Measurements from ENCODE around the gene BANF2. TPM values are rescaled to one million over a fixed set of nuclear protein-coding genes. Genes with fewer than 3 reads are reported as not detected.

Gene BANF2
- total RNA-seq, 1 experiment from 2014 or later, result not detected

GRCh38 chr20:17712201-17712600, 12.4 kb downstream of the BANF2 start:
- no peak for TF ChIP-seq CTCF (conservative IDR thresholded peaks at IDR 0.05)
- peaks cover 21% of the 10 kb centered on the region in 2 experiments for H3K4me1 Mint-ChIP-seq
- Histone ChIP-seq H4K8ac (replicated peaks; ENCODE audit: insufficient read length, low read depth, low read length) (no peak overlapping the region), H2BK5ac (ENCODE audit: insufficient read length, low read length) (no peak overlapping the region), H2BK12ac (ENCODE audit: insufficient read length, low read depth, low read length) (no peak overlapping the region), H3T11ph (ENCODE audit: low read length) (no peak overlapping the region), H3K18ac (ENCODE audit: insufficient read length, low read depth, low read length) (no peak overlapping the region), H3K56ac (ENCODE audit: insufficient read length, low read depth, low read length) (no peak overlapping the region), H2AFZ (ENCODE audit: low read length) (no peak overlapping the region), H3K9me3 (ENCODE audit: control insufficient read depth, low read depth, low read length) (no peaks in the 10 kb centered on the region), H4K20me1 (ENCODE audit: control insufficient read depth, insufficient read depth, insufficient read length) (no peaks in the 10 kb centered on the region), H4K91ac (ENCODE audit: insufficient read length, low read depth, low read length) (no peak overlapping the region), H2BK20ac (ENCODE audit: low read depth, low read length, poor library complexity, severe bottlenecking) (no peak overlapping the region), H3K4ac (ENCODE audit: low read depth, low read length) (no peak overlapping the region), H4K5ac (ENCODE audit: insufficient read length, low read depth, low read length) (no peak overlapping the region), H2BK120ac (ENCODE audit: low read depth, low read length, poor library complexity, severe bottlenecking) (no peak overlapping the region), H3K9ac (ENCODE audit: extremely low read depth, insufficient read length, low read length) (no peak overlapping the region), H3K79me2 (ENCODE audit: insufficient read depth, low read length) (no peaks in the 10 kb centered on the region), H3K23ac (ENCODE audit: insufficient read length, low read depth, low read length) (no peak overlapping the region), H3K4me2 (ENCODE audit: insufficient read depth, insufficient read length, low read length) (no peak overlapping the region), H3K23me2 (ENCODE audit: insufficient read length, low read depth, low read length, poor library complexity, severe bottlenecking) (no peaks in the 10 kb centered on the region), H3K27ac (ENCODE audit: insufficient read length, low read depth, low read length) (no peak overlapping the region), H3K14ac (ENCODE audit: insufficient read depth, low read length) (no peak overlapping the region; the same call in 1 of the 2 replicates), H3K79me1 (ENCODE audit: insufficient read depth, low read depth, low read length, poor library complexity, severe bottlenecking) (no peaks in the 10 kb centered on the region), H3K4me1 (ENCODE audit: insufficient read depth, low read length) (peaks cover 2% of the 10 kb centered on the region; the same call in 1 of the 2 replicates), H2BK15ac (ENCODE audit: low read depth, low read length) (no peak overlapping the region), H3K27me3 (ENCODE audit: insufficient read depth, low read length) (no peaks in the 10 kb centered on the region), H2AK5ac (ENCODE audit: insufficient read length, low read length) (no peak overlapping the region)
- no CpG with 5 or more reads among the region's 4 CpGs for WGBS (ENCODE audit: extremely low coverage, insufficient read length, low lambda C conversion rate)
- H3K9me3 Mint-ChIP-seq, result no peaks in the 10 kb centered on the region; a peak in 1 of 5 replicates
- no peaks in the 10 kb centered on the region for H3K36me3 Mint-ChIP-seq (ENCODE audit: insufficient read depth in 1 of 3, low read depth in 3 of 3)
- peak overlapping the region in 1 of 3 experiments; percentile 3; a peak in 1 of 7 replicates for H3K27ac Mint-ChIP-seq
- peaks cover 2% of the 10 kb centered on the region for H3K27me3 Mint-ChIP-seq (ENCODE audit: low read depth)
- no peak for DNase-seq
- H3K4me3 Mint-ChIP-seq, result no peak overlapping the region
